GM19025 (cell line): Measurements from ENCODE around the gene DHRS3.
"Not testable (repeated sequence)": the region's sequence is repeated elsewhere in the genome, so short reads cannot be mapped to it uniquely, and the experiment has no call there.

Experiments
- ATAC-seq: cut with Tn5 transposase; IDR thresholded peaks from one replicate; pipeline ENCODE4 v1.9.1; 2021; ENCODE audit warnings: mild to moderate bottlenecking, low read depth, moderate library complexity; ENCODE audit not compliant: unreplicated experiment

Gene DHRS3

GRCh38 chr1:12525311-12526181 is 92.5 kb downstream of the DHRS3 start:
- no peak for ATAC-seq

- ATAC-seq: no peak
Observed at GRCh38 chr1:12524266-12524665, 93.7 kb downstream of the DHRS3 start.

- not testable (repeated sequence) for ATAC-seq
Observed at GRCh38 chr1:12522780-12523179, 95.2 kb downstream of the DHRS3 start.

GRCh38 chr1:12521096-12521495 is 96.9 kb downstream of the DHRS3 start:
- no peak for ATAC-seq

- no peak for ATAC-seq
Observed at GRCh38 chr1:12519693-12520364, 98.2 kb downstream of the DHRS3 start.

- ATAC-seq: no peak
Observed at GRCh38 chr1:12518931-12519692, 98.9 kb downstream of the DHRS3 start.
